ENCODE results near the gene MAOB.

The MAOB gene

DNA sequence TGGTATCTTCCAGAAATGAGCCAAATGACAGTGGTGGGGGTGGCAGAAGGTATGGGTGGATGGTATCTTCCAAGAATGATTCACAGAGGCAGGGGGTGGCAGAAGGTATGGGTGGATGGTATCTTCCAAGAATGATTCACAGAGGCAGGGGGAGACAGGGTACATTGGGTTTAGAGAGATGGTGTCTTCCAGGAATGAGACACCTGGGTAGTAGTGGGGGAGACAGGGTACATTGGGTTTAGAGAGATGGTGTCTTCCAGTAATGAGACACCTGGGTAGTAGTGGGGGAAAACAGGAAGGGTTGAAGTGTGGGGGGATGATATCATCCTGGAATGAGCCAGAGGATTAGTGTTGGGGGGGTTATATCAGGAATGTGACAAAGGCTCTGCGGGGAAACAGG is 164.2 kb downstream of the MAOB start:
- in situ Hi-C loops (cut with MboI; ENCODE audit: low sequenced_read_pairs), result no loop called here

DNA sequence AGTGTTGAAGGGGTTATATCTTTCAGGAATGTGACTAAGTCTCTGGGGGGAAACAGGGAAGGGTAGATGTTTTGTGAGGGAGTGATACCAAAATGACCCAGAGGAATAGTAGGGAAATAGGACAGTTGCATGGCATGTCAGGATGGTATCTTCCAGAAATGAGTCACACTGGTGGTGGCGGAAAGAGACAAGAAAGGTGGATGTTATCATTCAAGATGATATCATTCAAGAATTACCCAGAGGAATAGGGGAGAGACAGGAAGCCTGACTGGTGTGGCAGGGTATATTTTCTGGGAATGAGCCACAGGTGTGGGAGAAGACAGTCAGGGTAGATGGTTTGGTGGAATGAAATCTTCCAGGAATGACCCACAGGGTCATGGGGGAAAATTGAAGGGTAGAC is 165.1 kb downstream of the MAOB start:
- in situ Hi-C loops (cut with MboI; ENCODE audit: low sequenced_read_pairs), result no loop called here

DNA sequence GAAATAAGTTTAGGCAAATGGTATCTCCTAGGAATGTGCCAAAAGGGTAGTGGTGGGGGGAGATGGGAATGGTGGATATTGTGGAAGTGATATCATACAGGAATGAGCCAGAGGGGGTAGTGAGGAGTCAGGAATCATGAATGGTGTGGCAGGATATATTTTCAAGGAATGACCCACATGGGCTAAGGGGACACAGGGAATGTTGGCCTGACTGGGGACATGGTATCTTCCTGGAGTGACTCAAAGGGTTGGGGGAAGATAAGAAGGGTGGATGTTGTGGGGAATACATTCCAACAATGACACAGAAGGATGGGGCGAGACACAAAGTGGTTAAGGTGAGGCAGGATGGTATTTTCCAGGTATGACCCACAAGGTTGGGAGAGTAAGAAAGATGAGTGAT is 165.6 kb downstream of the MAOB start:
- in situ Hi-C loops (cut with MboI; ENCODE audit: low sequenced_read_pairs), result no loop called here
